T-helper 1 cell treated with Interleukin-12 subunit alpha and Interleukin-12 subunit beta and Interleukin-4 antibody, amounts not matched to agents 30 ng/mL and 1 ng/mL, for 36 hours (primary cell): Measurements from ENCODE around the gene KIF5A. TPM values are rescaled to one million over a fixed set of nuclear protein-coding genes. Genes with fewer than 3 reads are reported as not detected.

Source experiments
- intact Hi-C: fragments of 100-400 bp; cut with micrococcal nuclease; formaldehyde crosslinking; loops from one replicate; pipeline ENCODE4 v1.15.1; 2024
- total RNA-seq: library from RNA; stranded (reverse); gene quantifications from 2 replicates; pipeline ENCODE4 v1.2.3, GENCODE V29; 2022

The KIF5A gene
- total RNA-seq, 1 donor from 2014 or later, result 2.2 TPM

GRCh38 chr12:57627501-57628279 is 77.8 kb downstream of the KIF5A start:
- intact Hi-C loops, result no loop called here

- intact Hi-C loops, result no loop called here
These were observed 78.7 kb downstream of the KIF5A start for GRCh38 chr12:57628280-57629191.

GRCh38 chr12:57629897-57630471 is 80.1 kb downstream of the KIF5A start:
- intact Hi-C loops, result no loop called here

GRCh38 chr12:57630891-57631433 is 81.1 kb downstream of the KIF5A start:
- intact Hi-C loops, result no loop called here

DNA sequence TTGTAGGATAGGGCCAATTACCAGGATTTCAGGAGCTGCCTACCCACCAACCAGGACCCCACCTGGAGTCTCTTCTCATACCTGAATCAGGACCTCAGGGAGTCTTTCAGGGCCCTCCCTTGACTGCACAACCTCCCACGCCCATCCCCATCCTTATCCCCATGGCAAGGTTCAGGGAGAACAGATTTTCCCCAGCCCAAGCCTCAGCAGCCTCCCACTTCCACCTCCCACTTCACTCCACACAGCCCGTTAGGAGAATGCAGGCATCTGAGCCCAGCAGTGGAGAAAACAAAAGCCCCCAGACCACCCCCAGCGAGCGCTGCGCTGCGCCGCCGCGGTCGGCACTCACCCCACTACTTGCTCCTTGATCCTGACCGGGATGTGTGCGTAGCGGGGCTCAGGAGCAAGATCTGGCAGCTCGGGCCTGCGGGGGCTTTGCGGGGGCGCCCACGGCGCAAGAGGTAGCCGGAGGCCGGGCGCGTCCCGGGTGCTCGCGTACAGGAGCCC is 81.8 kb downstream of the KIF5A start:
- intact Hi-C loops, result loop anchor here (2.0 kb wide), 1 partner anchor 391 kb away; no protein-coding TSS in a partner anchor

GRCh38 chr12:57632073-57632957 is 82.5 kb downstream of the KIF5A start:
- intact Hi-C loops, result loop anchor here (2.0 kb wide), 1 partner anchor 392 kb away; no protein-coding TSS in a partner anchor

DNA sequence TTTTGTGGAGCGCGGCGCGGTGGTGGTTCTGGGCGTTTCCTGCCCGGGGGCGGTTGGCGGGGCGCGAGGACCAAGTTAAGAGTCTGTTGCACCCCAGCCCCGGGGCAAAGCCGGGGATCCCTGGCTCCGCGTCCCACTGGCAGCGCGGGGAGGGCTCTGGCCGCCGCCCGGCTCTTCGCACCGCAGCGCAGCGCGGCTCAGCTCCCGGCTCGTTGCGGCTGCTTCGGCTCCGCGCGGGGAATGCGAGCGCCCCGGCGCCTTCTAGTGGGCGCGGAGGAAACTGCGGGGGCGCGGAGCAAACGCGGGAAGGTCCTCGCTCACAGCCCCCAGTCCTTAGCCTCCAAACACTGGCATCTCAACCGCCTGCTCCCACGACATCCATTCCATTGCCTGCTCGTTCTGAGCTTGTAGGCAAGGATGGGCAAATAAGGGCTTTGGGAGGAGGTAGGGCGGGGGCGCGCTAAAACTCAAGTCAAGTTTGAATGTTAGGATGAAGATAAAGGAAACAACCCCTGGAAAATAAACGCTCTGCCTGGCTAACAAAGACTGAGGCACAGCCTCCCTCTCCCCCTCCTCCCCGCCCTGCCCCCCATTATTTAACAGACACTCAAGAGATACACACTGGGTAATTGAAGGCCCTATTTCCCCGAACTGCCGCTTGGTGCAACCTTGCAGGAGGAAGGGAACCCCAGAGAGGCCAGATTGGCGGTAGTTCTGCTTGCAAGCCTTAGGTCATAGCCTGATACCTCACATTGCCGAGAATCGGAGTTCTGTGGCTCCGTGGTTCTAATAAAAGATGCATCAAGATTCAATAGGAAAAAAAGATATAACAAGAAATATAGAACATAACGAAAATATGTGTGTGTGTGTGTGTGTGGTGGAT is 83.4 kb downstream of the KIF5A start, which contains the start of gene B4GALNT1:
Gene B4GALNT1 (minus strand): TSS at position 244 of the 883 bp plus-strand sequence. CDS start 1,069 bp downstream, outside the sequence.
- intact Hi-C loops, result loop anchor here (1.0 to 2.0 kb wide), 6 partner anchors 12 to 392 kb away; partner anchors contain the start of gene GLI1

Other genes with a start within 250 kb of the KIF5A start
- 67.4 and 68.3 TPM in 2 replicates for gene R3HDM2, start 119.0 kb upstream of the KIF5A start, total RNA-seq
- gene INHBC, start 115.3 kb upstream of the KIF5A start, total RNA-seq, result not detected in 2 replicates
- 0.07 TPM in 1 of 2 replicates, not detected in the other for gene INHBE, start 94.7 kb upstream of the KIF5A start, total RNA-seq
- gene GLI1, start 90.3 kb upstream of the KIF5A start, total RNA-seq, result 0.51 and 0.76 TPM in 2 replicates
- gene ARHGAP9, start 70.2 kb upstream of the KIF5A start, total RNA-seq, result 190 and 192 TPM in 2 replicates
- 224 TPM in 2 replicates for gene MARS1, start 62.0 kb upstream of the KIF5A start, total RNA-seq
- 20.1 and 22.0 TPM in 2 replicates for gene DDIT3, start 29.5 kb upstream of the KIF5A start, total RNA-seq
- 73.2 and 84.8 TPM in 2 replicates for gene MBD6, start 27.2 kb upstream of the KIF5A start, total RNA-seq
- gene DCTN2, start 2.9 kb upstream of the KIF5A start, total RNA-seq, result 88.6 and 89.2 TPM in 2 replicates
- gene PIP4K2C, start 41.1 kb downstream of the KIF5A start, total RNA-seq, result 24.8 and 26.3 TPM in 2 replicates
- 25.7 and 27.5 TPM in 2 replicates for gene DTX3, start 54.8 kb downstream of the KIF5A start, total RNA-seq
- gene ARHGEF25, start 61.4 kb downstream of the KIF5A start, total RNA-seq, result 0.34 and 0.51 TPM in 2 replicates
- 4.3 and 4.5 TPM in 2 replicates for gene B4GALNT1, start 83.2 kb downstream of the KIF5A start, total RNA-seq
- 161 and 162 TPM in 2 replicates for gene OS9, start 144.1 kb downstream of the KIF5A start, total RNA-seq
- 70.2 and 74.9 TPM in 2 replicates for gene AGAP2, start 188.7 kb downstream of the KIF5A start, total RNA-seq
- gene TSPAN31, start 195.0 kb downstream of the KIF5A start, total RNA-seq, result 25.4 and 29.4 TPM in 2 replicates
- 113 and 114 TPM in 2 replicates for gene CDK4, start 202.3 kb downstream of the KIF5A start, total RNA-seq
- 24.8 and 26.0 TPM in 2 replicates for gene MARCHF9, start 205.1 kb downstream of the KIF5A start, total RNA-seq
- 3.8 and 4.9 TPM in 2 replicates for gene CYP27B1, start 217.0 kb downstream of the KIF5A start, total RNA-seq
- gene METTL1, start 222.1 kb downstream of the KIF5A start, total RNA-seq, result 32.5 and 33.7 TPM in 2 replicates
- gene EEF1AKMT3, start 222.6 kb downstream of the KIF5A start, total RNA-seq, result 2.9 and 4.2 TPM in 2 replicates
- 34.4 and 37.0 TPM in 2 replicates for gene TSFM, start 232.7 kb downstream of the KIF5A start, total RNA-seq